SU-DHL-6 (cell line): ENCODE data around the gene KCNJ4.
A peak's percentile ranks its signal among the peaks of the same experiment; 100 is the strongest.

Experiments used
- H2AFZ ChIP-seq: fragments of 200-600 bp; sonication (generic); 2 replicates; pipeline ENCODE4 v1.6.1; 2014; ENCODE audit warnings: low read depth, mild to moderate bottlenecking, moderate library complexity, mixed read lengths, antibody characterized with exemption, low read length; ENCODE audit not compliant: severe bottlenecking
- H3F3A ChIP-seq: fragments of 200-600 bp; shearing (Covaris generic); 2 replicates; pipeline ENCODE4 v1.6.0; 2016; ENCODE audit warnings: antibody characterized with exemption, mild to moderate bottlenecking; ENCODE audit not compliant: insufficient read depth
- H3K27ac ChIP-seq: fragments of 200-600 bp; sonication (generic); 2 replicates; pipeline ENCODE4 v1.5.1; 2016; ENCODE audit warnings: low read depth, mild to moderate bottlenecking, low read length, moderate library complexity, mixed read lengths
- H3K27me3 ChIP-seq: fragments of 200-600 bp; sonication (generic), shearing (Covaris generic); 2 replicates; pipeline ENCODE4 v1.6.0; 2014; ENCODE audit warnings: mild to moderate bottlenecking, low read length
- H3K36me3 ChIP-seq: fragments of 200-600 bp; sonication (generic); 2 replicates; pipeline ENCODE4 v1.6.1; 2014; ENCODE audit warnings: mild to moderate bottlenecking, low read length, mixed read lengths
- H3K4me2 ChIP-seq: fragments of 300-600, 200-600 bp; shearing (Covaris generic), sonication (generic); 2 replicates; pipeline ENCODE4 v1.6.0; 2014; ENCODE audit warnings: low read length, low read depth, mild to moderate bottlenecking; ENCODE audit not compliant: poor library complexity, severe bottlenecking
- H3K4me3 ChIP-seq: fragments of 200-600 bp; sonication (generic); 2 replicates; pipeline ENCODE4 v1.5.1; 2014; ENCODE audit warnings: antibody characterized with exemption, low read length, mild to moderate bottlenecking, mixed read lengths; ENCODE audit not compliant: insufficient read depth, poor library complexity, severe bottlenecking
- H3K79me2 ChIP-seq: fragments of 200-600 bp; sonication (generic); 2 replicates; pipeline ENCODE4 v1.6.1; 2014; ENCODE audit warnings: mild to moderate bottlenecking, low read length, moderate library complexity; ENCODE audit not compliant: insufficient read depth
- H3K9ac ChIP-seq: fragments of 200-600 bp; sonication (generic); 2 replicates; pipeline ENCODE4 v1.7.0; 2014; ENCODE audit warnings: mild to moderate bottlenecking, low read length
- H3K9me2 ChIP-seq: fragments of 200-600 bp; sonication (generic); replicated peaks from 2 replicates; pipeline ENCODE4 v1.6.1; 2014; ENCODE audit warnings: low read length; ENCODE audit not compliant: insufficient read depth
- H3K9me3 ChIP-seq: fragments of 200-600 bp; sonication (generic); 2 replicates; pipeline ENCODE4 v1.6.1; 2014; ENCODE audit warnings: low read length, mixed read lengths; ENCODE audit not compliant: insufficient read depth
- H4K20me1 ChIP-seq: fragments of 200-600 bp; sonication (generic); 2 replicates; pipeline ENCODE4 v1.6.1; 2014; ENCODE audit warnings: low read depth, mild to moderate bottlenecking, antibody characterized with exemption, low read length, moderate library complexity, mixed read lengths
- EZH2phosphoT487 ChIP-seq: fragments of 200-600 bp; sonication (generic), shearing (Covaris generic); conservative IDR thresholded peaks from 2 replicates; pipeline ENCODE4 v1.6.1; 2018; ENCODE audit warnings: mild to moderate bottlenecking, antibody characterized with exemption, low read length, moderate library complexity, mixed read lengths
- TF ChIP-seq, protein P1 (sequence below): fragments of 200-600 bp; sonication (generic); IDR thresholded peaks from one replicate; pipeline ENCODE4 v1.5.1; 2017; ENCODE audit warnings: antibody characterized with exemption, mild to moderate bottlenecking, low read length, moderate library complexity; ENCODE audit not compliant: insufficient read depth, poor library complexity, severe bottlenecking

Gene KCNJ4

DNA sequence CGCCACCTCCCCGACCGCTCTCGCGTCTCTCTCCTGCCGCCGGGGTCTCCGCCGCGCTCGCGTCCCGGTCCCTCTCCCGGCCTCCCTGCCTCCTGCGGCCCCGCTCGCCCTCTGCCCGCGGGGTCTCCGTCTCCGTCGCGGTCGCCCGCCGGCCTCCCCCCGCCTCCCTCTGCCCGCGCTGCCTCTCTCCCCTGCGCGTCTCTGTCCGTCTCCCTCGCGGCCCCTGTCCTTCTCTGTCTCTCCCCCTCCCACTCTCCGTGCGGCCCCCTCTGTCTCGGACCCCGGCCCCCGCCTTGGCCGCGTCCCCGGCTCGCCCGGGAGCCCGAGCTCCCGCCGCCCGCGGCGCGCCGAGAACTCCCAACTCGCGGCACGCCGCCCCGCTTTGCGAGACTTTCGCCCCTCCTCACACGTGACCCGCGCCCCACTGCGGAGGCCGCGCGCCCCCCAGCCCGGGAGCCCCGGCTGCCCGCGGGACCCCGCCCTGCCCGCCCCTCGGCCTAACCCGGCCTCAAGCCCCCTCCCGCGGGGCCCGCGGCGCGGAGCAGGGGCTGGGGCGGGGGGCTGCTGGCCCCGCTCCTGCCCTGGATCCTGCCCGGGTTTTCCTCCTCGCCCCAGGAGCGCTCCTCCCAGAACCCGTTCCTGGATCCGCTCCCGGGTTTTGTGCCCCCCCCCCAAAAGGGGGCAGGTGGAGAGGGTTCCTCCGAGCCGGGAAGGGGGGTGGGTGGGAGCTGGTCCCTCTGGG is 702 bp upstream of the KCNJ4 start:
- TF ChIP-seq EZH2phosphoT487, result no peak
- TF ChIP-seq, protein P1, sequence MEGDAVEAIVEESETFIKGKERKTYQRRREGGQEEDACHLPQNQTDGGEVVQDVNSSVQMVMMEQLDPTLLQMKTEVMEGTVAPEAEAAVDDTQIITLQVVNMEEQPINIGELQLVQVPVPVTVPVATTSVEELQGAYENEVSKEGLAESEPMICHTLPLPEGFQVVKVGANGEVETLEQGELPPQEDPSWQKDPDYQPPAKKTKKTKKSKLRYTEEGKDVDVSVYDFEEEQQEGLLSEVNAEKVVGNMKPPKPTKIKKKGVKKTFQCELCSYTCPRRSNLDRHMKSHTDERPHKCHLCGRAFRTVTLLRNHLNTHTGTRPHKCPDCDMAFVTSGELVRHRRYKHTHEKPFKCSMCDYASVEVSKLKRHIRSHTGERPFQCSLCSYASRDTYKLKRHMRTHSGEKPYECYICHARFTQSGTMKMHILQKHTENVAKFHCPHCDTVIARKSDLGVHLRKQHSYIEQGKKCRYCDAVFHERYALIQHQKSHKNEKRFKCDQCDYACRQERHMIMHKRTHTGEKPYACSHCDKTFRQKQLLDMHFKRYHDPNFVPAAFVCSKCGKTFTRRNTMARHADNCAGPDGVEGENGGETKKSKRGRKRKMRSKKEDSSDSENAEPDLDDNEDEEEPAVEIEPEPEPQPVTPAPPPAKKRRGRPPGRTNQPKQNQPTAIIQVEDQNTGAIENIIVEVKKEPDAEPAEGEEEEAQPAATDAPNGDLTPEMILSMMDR, result no peak

DNA sequence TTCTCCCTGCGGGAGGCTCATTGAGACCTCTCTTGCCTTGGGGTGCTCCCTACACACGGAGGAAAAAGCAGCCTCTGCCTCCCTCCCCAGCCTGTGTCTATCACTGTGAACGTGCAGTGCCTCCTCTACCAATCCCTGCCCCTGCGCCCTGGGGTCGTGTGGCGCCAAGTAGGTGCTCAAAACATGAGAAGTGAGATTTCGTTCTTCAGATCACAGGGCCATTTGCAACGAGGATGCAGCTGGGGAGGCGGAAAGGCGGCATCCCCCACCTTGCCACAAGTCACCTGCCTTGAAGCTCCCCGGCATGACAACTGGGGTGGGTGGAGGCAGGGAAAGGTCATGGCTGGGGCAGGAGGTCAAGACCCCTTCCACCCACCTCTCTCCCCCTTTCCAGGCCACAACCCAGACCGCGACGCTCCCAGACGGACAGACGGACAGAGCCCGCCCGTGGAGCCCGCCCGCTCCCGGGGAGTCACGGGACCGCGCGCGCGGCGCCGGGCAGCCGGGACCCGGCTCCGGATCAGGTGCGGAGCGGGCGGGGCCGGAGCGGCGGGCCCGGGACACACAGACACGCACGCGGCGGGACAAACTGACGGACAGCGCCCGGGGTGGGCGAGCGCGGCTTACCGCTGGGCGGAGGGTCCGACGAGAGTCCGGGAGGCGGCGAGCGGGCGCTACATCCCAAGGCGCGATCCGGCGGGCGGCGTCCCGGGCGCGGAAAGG is 485 bp downstream of the KCNJ4 start:
- Histone ChIP-seq H3K79me2 (no peaks in the 10 kb centered on the region), H3K27ac (no peak overlapping the region), H3K9me2 (no peaks in the 10 kb centered on the region), H3K36me3 (no peaks in the 10 kb centered on the region), H3F3A (no peaks in the 10 kb centered on the region), H4K20me1 (no peaks in the 10 kb centered on the region), H3K9ac (no peak overlapping the region), H3K27me3 (no peaks in the 10 kb centered on the region), H3K9me3 (no peaks in the 10 kb centered on the region), H3K4me3 (no peak overlapping the region), H3K4me2 (peak overlapping the region; percentile 18), H2AFZ (no peak overlapping the region)
- TF ChIP-seq EZH2phosphoT487, result no peak
- TF ChIP-seq, protein P1, result no peak

More for the DNA sequence above, 702 bp upstream of the KCNJ4 start:
- H3K4me3 ChIP-seq, result no peak overlapping the region
- H3K79me2 ChIP-seq, result no peaks in the 10 kb centered on the region
- no peaks in the 10 kb centered on the region for H3F3A ChIP-seq
- no peaks in the 10 kb centered on the region for H3K9me2 ChIP-seq
- no peak overlapping the region for H3K27ac ChIP-seq
- H3K27me3 ChIP-seq, result no peaks in the 10 kb centered on the region
- H3K4me2 ChIP-seq, result peak overlapping the region; percentile 37
- H4K20me1 ChIP-seq, result no peaks in the 10 kb centered on the region
- H3K36me3 ChIP-seq, result no peaks in the 10 kb centered on the region
- peak overlapping the region; percentile 27; the same call in 1 of the 2 replicates for H3K9ac ChIP-seq
- H2AFZ ChIP-seq, result no peak overlapping the region
- H3K9me3 ChIP-seq, result no peaks in the 10 kb centered on the region

DNA sequence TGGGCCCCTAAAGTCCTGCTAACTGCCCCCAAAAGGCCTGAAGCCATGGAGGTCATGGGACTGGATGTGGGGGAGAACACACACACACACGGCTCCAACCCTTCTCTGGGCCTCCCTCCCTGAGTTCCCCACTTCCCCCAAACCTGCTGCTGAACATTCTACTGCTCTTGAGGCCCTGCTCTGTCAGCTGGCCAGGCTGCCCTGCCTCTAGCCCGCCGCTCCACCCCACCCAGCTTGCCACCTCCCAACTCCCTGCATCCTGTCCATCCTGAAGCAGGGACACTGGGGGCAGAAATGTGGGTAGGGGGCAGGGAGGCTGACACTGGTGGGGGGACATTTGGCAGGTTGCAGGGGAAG is 1.0 kb downstream of the KCNJ4 start:
- Histone ChIP-seq H3K36me3 (no peaks in the 10 kb centered on the region), H3K9ac (no peak overlapping the region), H2AFZ (no peak overlapping the region), H3K9me2 (no peaks in the 10 kb centered on the region), H3F3A (no peaks in the 10 kb centered on the region), H3K27me3 (no peaks in the 10 kb centered on the region), H4K20me1 (no peaks in the 10 kb centered on the region), H3K4me2 (no peak overlapping the region), H3K4me3 (no peak overlapping the region), H3K79me2 (no peaks in the 10 kb centered on the region), H3K9me3 (no peaks in the 10 kb centered on the region), H3K27ac (no peak overlapping the region)
- TF ChIP-seq, protein P1, result no peak
- no peak for TF ChIP-seq EZH2phosphoT487
